T-helper 17 cell (primary cell): Measurements from ENCODE around the gene WFDC12. TPM values are rescaled to one million over a fixed set of nuclear protein-coding genes. Genes with fewer than 3 reads are reported as not detected.
A peak's percentile ranks its signal among the peaks of the same experiment; 100 is the strongest.

Experiments
- ATAC-seq: fragments of 150-1000 bp; cut with Tn5 transposase; 2 replicates; pipeline ENCODE4 v1.10.0; 2021; ENCODE audit warnings: mild to moderate bottlenecking, moderate library complexity
- DNase-seq, 3 donors: peaks; one replicate each; pipeline versions ENCODE4 v3.0.0 to v3.0.0-alpha.2; 2020 to 2021
- H3K9me3 ChIP-seq: one replicate; pipeline ENCODE4 v1.7.0; 2013; ENCODE audit warnings: low read length, mild to moderate bottlenecking; ENCODE audit not compliant: control insufficient read depth, poor library complexity, severe bottlenecking
- H3K27ac Mint-ChIP-seq: one replicate; pipeline ENCODE4 v1.8.0; 2022; ENCODE audit warnings: mild to moderate bottlenecking, moderate library complexity, mixed read lengths
- H3K27me3 Mint-ChIP-seq: one replicate; pipeline ENCODE4 v1.8.0; 2022; ENCODE audit warnings: mixed read lengths
- H3K36me3 Mint-ChIP-seq: one replicate; pipeline ENCODE4 v1.8.0; 2022; ENCODE audit warnings: low read depth, mixed read lengths
- H3K4me1 Mint-ChIP-seq: one replicate; pipeline ENCODE4 v1.8.0; 2022; ENCODE audit warnings: mild to moderate bottlenecking, mixed read lengths
- H3K4me3 Mint-ChIP-seq: one replicate; pipeline ENCODE4 v1.8.0; 2022; ENCODE audit warnings: mild to moderate bottlenecking, moderate library complexity, mixed read lengths
- total RNA-seq, 4 donors: library from RNA in 2 of 4; stranded (reverse) in 2 of 4; gene quantifications; one replicate each; pipeline ENCODE4 v1.2.3 and lab custom pipeline; 2022 to 2026

WFDC12 gene
- total RNA-seq, 2 donors from 2014 or later: not detected

- peaks cover 27% of the 10 kb centered on the region for H3K27me3 Mint-ChIP-seq
- H3K36me3 Mint-ChIP-seq: no peaks in the 10 kb centered on the region
- H3K4me1 Mint-ChIP-seq: peaks cover 7% of the 10 kb centered on the region
- DNase-seq (no peak), ATAC-seq (no peak)
- no peak overlapping the region for H3K4me3 Mint-ChIP-seq
- H3K27ac Mint-ChIP-seq: no peak overlapping the region
- H3K9me3 ChIP-seq: no peaks in the 10 kb centered on the region
Measured at GRCh38 chr20:45094864-45095574, 29.2 kb downstream of the WFDC12 start.

DNA sequence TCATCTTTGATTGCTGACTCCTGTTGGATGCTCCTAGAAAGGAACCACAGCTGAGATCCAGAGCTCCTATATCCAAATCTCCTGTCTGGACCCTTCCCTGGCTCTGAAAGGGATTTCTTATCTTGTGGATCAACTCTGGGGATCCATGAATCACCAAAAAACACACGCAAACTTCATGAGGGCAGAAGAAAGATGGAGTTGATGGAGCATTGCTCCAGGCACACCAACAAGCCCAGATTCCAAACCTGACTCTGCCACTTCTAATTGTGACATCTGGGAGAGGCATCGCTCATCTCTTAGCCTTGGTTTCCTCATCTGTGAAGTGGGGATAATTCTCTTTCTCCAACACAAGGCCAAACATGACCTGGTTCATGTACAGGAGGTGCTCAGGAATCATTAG lies 30.1 kb downstream of the WFDC12 start:
- no peaks in the 10 kb centered on the region for H3K36me3 Mint-ChIP-seq
- no peaks in the 10 kb centered on the region for H3K9me3 ChIP-seq
- H3K27ac Mint-ChIP-seq: no peak overlapping the region
- no peak overlapping the region for H3K4me3 Mint-ChIP-seq
- peaks cover 19% of the 10 kb centered on the region for H3K27me3 Mint-ChIP-seq
- DNase-seq (no peak), ATAC-seq (no peak)
- H3K4me1 Mint-ChIP-seq: peaks cover 7% of the 10 kb centered on the region

GRCh38 chr20:45092898-45093297 lies 31.4 kb downstream of the WFDC12 start:
- H3K4me3 Mint-ChIP-seq: no peak overlapping the region
- no peak overlapping the region for H3K27ac Mint-ChIP-seq
- peaks cover 7% of the 10 kb centered on the region for H3K4me1 Mint-ChIP-seq
- no peak for DNase-seq
- peaks cover 13% of the 10 kb centered on the region for H3K27me3 Mint-ChIP-seq
- no peaks in the 10 kb centered on the region for H3K9me3 ChIP-seq
- no peak for ATAC-seq
- H3K36me3 Mint-ChIP-seq: no peaks in the 10 kb centered on the region

GRCh38 chr20:45091366-45091765 lies 32.9 kb downstream of the WFDC12 start:
- Mint-ChIP-seq H3K27ac (no peak overlapping the region), H3K36me3 (peaks cover 3% of the 10 kb centered on the region), H3K27me3 (peaks cover under 1% of the 10 kb centered on the region), H3K4me3 (no peak overlapping the region), H3K4me1 (peaks cover 13% of the 10 kb centered on the region)
- H3K9me3 ChIP-seq: no peaks in the 10 kb centered on the region
- DNase-seq (no peak), ATAC-seq (no peak)

GRCh38 chr20:45090481-45090880 lies 33.8 kb downstream of the WFDC12 start:
- Mint-ChIP-seq H3K4me1 (peaks cover 14% of the 10 kb centered on the region), H3K36me3 (peaks cover 3% of the 10 kb centered on the region), H3K27ac (no peak overlapping the region), H3K27me3 (no peaks in the 10 kb centered on the region), H3K4me3 (no peak overlapping the region)
- ATAC-seq: no peak
- no peak for DNase-seq
- H3K9me3 ChIP-seq: no peaks in the 10 kb centered on the region

DNA sequence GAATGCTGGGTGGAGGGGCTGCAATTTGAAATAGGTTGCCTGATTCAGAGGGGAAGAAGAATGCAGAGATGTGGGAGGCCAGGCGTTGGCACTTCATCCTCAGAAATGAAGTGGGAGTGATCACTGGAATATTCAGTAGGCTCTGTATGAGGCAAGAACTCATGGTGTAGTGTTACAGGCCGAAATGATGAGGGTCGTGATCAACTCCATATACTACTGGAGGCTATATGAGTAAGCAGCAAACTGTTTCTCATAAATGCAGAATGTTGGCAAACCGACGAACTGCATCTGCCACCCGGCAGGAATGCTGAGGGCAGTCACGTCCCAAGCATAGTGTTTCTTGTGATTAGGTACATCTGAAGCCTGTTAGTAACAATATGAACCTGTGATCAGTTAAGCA lies 36.0 kb downstream of the WFDC12 start:
- no peak for ATAC-seq
- no peaks in the 10 kb centered on the region for H3K9me3 ChIP-seq
- H3K27ac Mint-ChIP-seq: peak overlapping the region; percentile 81
- DNase-seq: no peak
- H3K27me3 Mint-ChIP-seq: no peaks in the 10 kb centered on the region
- peaks cover 14% of the 10 kb centered on the region for H3K4me1 Mint-ChIP-seq
- peaks cover 5% of the 10 kb centered on the region for H3K36me3 Mint-ChIP-seq
- no peak overlapping the region for H3K4me3 Mint-ChIP-seq

GRCh38 chr20:45087814-45088213 lies 36.5 kb downstream of the WFDC12 start:
- no peak overlapping the region for H3K4me3 Mint-ChIP-seq
- H3K4me1 Mint-ChIP-seq: peaks cover 14% of the 10 kb centered on the region
- ATAC-seq: no peak
- peak overlapping the region; percentile 81 for H3K27ac Mint-ChIP-seq
- H3K9me3 ChIP-seq: no peaks in the 10 kb centered on the region
- H3K36me3 Mint-ChIP-seq: peaks cover 5% of the 10 kb centered on the region
- DNase-seq: no peak
- no peaks in the 10 kb centered on the region for H3K27me3 Mint-ChIP-seq

DNA sequence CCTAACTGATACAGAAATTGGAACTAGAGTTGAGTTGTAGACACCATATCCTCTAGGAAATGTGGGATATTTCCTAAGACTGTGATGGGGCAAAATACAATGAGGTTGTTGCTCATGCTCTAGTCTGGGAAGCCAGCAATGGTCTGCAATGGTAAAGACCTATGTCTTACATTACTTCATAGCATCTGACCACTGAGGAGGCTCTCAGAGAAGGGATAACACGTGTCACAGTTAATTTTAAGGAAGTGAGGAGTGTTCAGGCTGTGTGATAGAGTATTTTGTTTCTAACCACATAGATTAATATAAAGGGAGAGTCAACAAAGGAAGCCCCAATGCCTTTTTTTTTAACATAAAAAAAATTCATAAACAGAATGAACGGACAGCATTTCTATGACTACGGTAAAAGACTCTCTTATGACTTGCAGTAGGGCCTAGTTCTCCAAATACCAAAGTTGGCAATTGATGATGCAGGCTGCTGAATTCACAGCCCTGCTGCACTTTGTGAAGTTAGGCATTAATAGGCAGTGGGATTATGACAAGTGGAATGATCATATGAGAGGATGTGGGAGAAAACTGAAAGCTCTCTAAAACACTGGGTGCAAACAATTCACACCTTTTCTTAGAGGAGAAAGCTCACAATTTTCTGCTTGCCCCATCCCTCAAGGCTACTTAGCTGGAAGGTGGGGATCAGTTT lies 37.0 kb downstream of the WFDC12 start:
- H3K27me3 Mint-ChIP-seq: no peaks in the 10 kb centered on the region
- H3K4me3 Mint-ChIP-seq: no peak overlapping the region
- ATAC-seq: no peak
- no peak for DNase-seq
- peak overlapping the region; percentile 81 for H3K27ac Mint-ChIP-seq
- H3K9me3 ChIP-seq: peaks cover 4% of the 10 kb centered on the region
- peaks cover 12% of the 10 kb centered on the region for H3K4me1 Mint-ChIP-seq
- peaks cover 5% of the 10 kb centered on the region for H3K36me3 Mint-ChIP-seq

- H3K9me3 ChIP-seq: peaks cover 4% of the 10 kb centered on the region
- no peak for ATAC-seq
- H3K36me3 Mint-ChIP-seq: peaks cover 10% of the 10 kb centered on the region
- no peak for DNase-seq
- H3K27me3 Mint-ChIP-seq: no peaks in the 10 kb centered on the region
- H3K27ac Mint-ChIP-seq: peak overlapping the region; percentile 81
- peaks cover 12% of the 10 kb centered on the region for H3K4me1 Mint-ChIP-seq
- H3K4me3 Mint-ChIP-seq: no peak overlapping the region
Measured at GRCh38 chr20:45085867-45086266, 38.4 kb downstream of the WFDC12 start.

DNA sequence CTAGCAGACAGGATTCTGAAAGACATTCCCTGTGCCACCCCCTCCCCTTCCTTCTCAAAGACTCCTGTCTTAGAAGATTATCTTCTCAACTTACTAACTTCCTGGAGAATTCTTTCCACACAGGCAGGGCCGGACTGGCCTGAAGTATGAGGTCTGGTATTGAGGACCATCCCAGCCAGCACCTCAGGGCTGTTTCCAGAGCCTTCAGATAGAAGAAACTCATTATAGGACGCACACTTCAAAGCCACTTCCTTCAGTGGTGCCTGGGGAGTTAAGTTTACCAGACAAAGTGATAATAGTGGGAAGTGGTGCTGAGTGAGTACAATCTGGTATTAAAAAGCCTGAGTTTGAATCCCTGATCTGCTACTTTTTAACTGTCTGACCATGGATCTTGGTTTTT lies 39.0 kb downstream of the WFDC12 start:
- DNase-seq (no peak), ATAC-seq (no peak)
- H3K9me3 ChIP-seq: peaks cover 4% of the 10 kb centered on the region
- H3K27ac Mint-ChIP-seq: peak overlapping the region; percentile 81
- H3K36me3 Mint-ChIP-seq: peaks cover 11% of the 10 kb centered on the region
- peak overlapping the region; percentile 69 for H3K4me3 Mint-ChIP-seq
- H3K27me3 Mint-ChIP-seq: no peaks in the 10 kb centered on the region
- H3K4me1 Mint-ChIP-seq: peaks cover 12% of the 10 kb centered on the region

GRCh38 chr20:45083127-45083526 lies 41.1 kb downstream of the WFDC12 start:
- peaks cover 4% of the 10 kb centered on the region for H3K9me3 ChIP-seq
- Mint-ChIP-seq H3K27ac (peak overlapping the region; percentile 3), H3K4me3 (no peak overlapping the region), H3K4me1 (peaks cover 15% of the 10 kb centered on the region), H3K27me3 (no peaks in the 10 kb centered on the region), H3K36me3 (peaks cover 19% of the 10 kb centered on the region)
- DNase-seq (no peak), ATAC-seq (no peak)

DNA sequence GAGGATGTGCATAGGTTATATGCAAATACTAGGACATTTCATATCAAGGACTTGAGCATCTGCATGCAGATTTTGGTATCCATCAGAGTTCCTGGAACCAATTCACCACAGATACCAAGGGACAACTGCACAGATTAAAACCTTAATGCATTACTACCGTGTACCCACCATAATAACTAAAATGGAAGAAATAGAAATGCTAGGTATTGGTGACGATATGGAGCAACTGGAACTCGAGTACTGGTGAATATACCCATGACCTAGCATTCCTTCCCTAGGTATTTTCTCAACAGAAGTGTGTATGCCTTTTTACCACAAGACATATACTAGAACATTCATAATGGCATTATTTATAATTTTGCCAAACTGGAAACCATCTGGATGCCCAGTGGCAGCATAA lies 41.8 kb downstream of the WFDC12 start:
- H3K4me1 Mint-ChIP-seq: peaks cover 11% of the 10 kb centered on the region
- H3K36me3 Mint-ChIP-seq: peaks cover 19% of the 10 kb centered on the region
- no peak overlapping the region for H3K4me3 Mint-ChIP-seq
- DNase-seq (no peak), ATAC-seq (no peak)
- H3K9me3 ChIP-seq: peaks cover 4% of the 10 kb centered on the region
- H3K27me3 Mint-ChIP-seq: no peaks in the 10 kb centered on the region
- H3K27ac Mint-ChIP-seq: peak overlapping the region; percentile 3

GRCh38 chr20:45080867-45081624 lies 43.2 kb downstream of the WFDC12 start:
- ATAC-seq: no peak
- no peak overlapping the region for H3K27ac Mint-ChIP-seq

More at GRCh38 chr20:45080867-45081624, 43.2 kb downstream of the WFDC12 start:
- no peak overlapping the region for H3K4me3 Mint-ChIP-seq
- H3K9me3 ChIP-seq: peaks cover 4% of the 10 kb centered on the region
- no peaks in the 10 kb centered on the region for H3K27me3 Mint-ChIP-seq
- no peak for DNase-seq
- H3K36me3 Mint-ChIP-seq: peaks cover 17% of the 10 kb centered on the region
- peaks cover 3% of the 10 kb centered on the region for H3K4me1 Mint-ChIP-seq
